Measurements from ENCODE around the gene OSTF1. TPM values are rescaled to one million over a fixed set of nuclear protein-coding genes. Genes with fewer than 3 reads are reported as not detected.

OSTF1 gene
- total and polyA plus RNA-seq, 2 experiments from 2014 or later = 15.6 to 24.0 TPM

DNA sequence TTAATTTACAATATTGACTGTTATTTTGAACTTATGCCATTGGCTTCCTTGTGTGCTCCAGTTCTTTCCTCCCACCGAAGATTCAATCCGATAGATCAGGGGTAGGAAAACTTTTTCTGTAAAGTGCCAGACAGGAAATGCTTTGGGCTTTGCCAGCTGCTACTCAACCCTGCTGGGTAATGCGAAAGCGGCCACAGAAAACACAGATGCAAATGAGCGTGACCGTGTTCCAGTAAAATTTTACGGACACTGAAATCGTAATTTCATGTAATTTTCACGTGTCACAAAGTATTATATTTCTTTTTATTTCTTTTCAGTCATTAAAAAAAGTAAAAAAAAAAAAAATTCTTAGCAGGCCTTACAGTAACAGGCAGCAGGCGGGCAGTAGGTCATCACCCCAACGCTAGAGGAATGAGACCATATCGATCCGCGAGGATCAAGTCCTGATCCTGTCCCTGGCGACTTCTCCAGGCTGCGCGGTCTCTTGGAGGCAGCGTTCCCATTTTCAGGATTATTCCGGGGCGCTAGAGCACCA is 958 bp upstream of the OSTF1 start:
- Histone ChIP-seq H3K79me2 (replicated peaks; ENCODE audit: insufficient read depth) (peaks cover 20% of the 10 kb centered on the region), H3K4me2 (peak overlapping the region; percentile 71), H4K20me1 (replicated peaks; ENCODE audit: insufficient read depth) (0 out of 2 replicates have a peak, but pooled peaks cover 7% of the 10 kb centered on the region), H3F3A (replicated peaks; ENCODE audit: low read depth) (no peaks in the 10 kb centered on the region), H3K27me3 (ENCODE audit: insufficient read depth) (peaks cover 5% of the 10 kb centered on the region; the same call in 1 of the 2 replicates), H3K9me2 (ENCODE audit: insufficient read depth) (no peaks in the 10 kb centered on the region), H3K27ac (ENCODE audit: low read depth) (peak overlapping the region; percentile 91; the same call in 1 of the 2 replicates), H3K36me3 (ENCODE audit: insufficient read depth) (no peaks in the 10 kb centered on the region), H3K4me3 (peak overlapping the region; percentile 68), H3K4me1 (ENCODE audit: insufficient read depth) (peaks cover 40% of the 10 kb centered on the region), H2AFZ (peak overlapping the region; percentile 95)
- ATAC-seq (no peak; the same call in 1 of the 3 replicates), DNase-seq (ENCODE audit: low spot score) (peak; percentile 69)
- H3K4me1 Mint-ChIP-seq = peaks cover 41% of the 10 kb centered on the region
- peak overlapping the region; percentile 96 for H3K27ac Mint-ChIP-seq
- TF ChIP-seq POLR2AphosphoS5 (IDR thresholded peaks at IDR 0.05; ENCODE audit: low read depth) (0 out of 2 replicates have a peak, but pooled peaks have one; percentile 16), EZH2 (IDR thresholded peaks at IDR 0.05; ENCODE audit: low read depth, unreplicated experiment) (no peak), JUNB (IDR thresholded peaks at IDR 0.05; ENCODE audit: unreplicated experiment) (no peak), ZNF114 (CRISPR knock-in tag; IDR thresholded peaks at IDR 0.05) (no peak)
- no peaks in the 10 kb centered on the region; the same call in 2 of the 3 replicates for H3K9me3 Mint-ChIP-seq
- peaks cover 8% of the 10 kb centered on the region for H3K27me3 Mint-ChIP-seq (ENCODE audit: insufficient read depth, low read depth, poor library complexity)
- H3K36me3 Mint-ChIP-seq (ENCODE audit: low read depth) = no peaks in the 10 kb centered on the region; the same call in 2 of the 3 replicates
- peak overlapping the region; percentile 94 for H3K4me3 Mint-ChIP-seq

DNA sequence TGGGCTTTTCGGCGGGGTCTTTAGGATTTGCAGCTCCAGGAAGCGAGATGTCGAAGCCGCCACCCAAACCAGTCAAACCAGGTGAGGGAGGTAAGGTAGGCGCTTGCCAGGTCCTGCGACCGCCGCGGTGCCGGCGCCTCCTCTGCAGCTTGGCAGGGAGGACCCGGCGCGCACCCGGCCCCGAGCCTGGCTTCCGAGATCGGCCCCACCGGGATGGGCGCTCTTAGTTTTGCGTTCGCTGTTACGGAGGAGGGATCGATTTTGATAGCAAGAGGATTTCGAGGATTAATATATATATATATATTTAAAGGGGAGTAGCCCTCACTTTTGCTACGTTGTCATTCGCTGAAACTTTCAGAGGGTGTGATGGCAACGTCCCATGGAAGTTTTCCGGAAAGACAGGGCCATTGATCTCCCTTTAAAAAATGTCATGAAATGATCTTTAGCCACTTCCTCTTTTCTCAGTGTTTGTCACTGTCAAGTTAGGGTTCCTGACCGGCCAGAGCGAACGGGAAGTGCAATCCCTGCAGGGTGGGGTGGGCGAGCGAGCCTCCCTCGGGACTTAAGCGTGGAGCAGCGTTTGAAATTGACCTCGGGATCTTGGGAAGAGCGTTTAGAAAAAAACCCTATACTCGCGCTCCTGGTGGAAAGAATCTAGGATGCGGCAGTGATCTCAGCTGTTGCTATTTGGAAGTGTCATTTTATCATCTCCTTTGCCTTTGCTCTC is 495 bp downstream of the OSTF1 start:
- Histone ChIP-seq H3K4me1 (ENCODE audit: insufficient read depth) (peaks cover 32% of the 10 kb centered on the region), H2AFZ (peak overlapping the region; percentile 85), H4K20me1 (replicated peaks; ENCODE audit: insufficient read depth) (0 out of 2 replicates have a peak, but pooled peaks cover 7% of the 10 kb centered on the region), H3K27ac (ENCODE audit: low read depth) (peak overlapping the region; percentile 52; the same call in 1 of the 2 replicates), H3K27me3 (ENCODE audit: insufficient read depth) (peaks cover 5% of the 10 kb centered on the region; the same call in 1 of the 2 replicates), H3F3A (replicated peaks; ENCODE audit: low read depth) (no peaks in the 10 kb centered on the region), H3K4me3 (peak overlapping the region; percentile 68), H3K4me2 (peak overlapping the region; percentile 92), H3K36me3 (ENCODE audit: insufficient read depth) (no peaks in the 10 kb centered on the region), H3K9me2 (ENCODE audit: insufficient read depth) (no peaks in the 10 kb centered on the region), H3K79me2 (replicated peaks; ENCODE audit: insufficient read depth) (peaks cover 32% of the 10 kb centered on the region)
- Mint-ChIP-seq H3K27me3 (ENCODE audit: insufficient read depth, low read depth, poor library complexity) (peaks cover 8% of the 10 kb centered on the region), H3K36me3 (ENCODE audit: low read depth) (no peaks in the 10 kb centered on the region), H3K4me1 (peaks cover 32% of the 10 kb centered on the region), H3K9me3 (no peaks in the 10 kb centered on the region; the same call in 2 of the 3 replicates), H3K27ac (no peak overlapping the region), H3K4me3 (peak overlapping the region; percentile 94)
- ATAC-seq (peak; percentile 59), DNase-seq (ENCODE audit: low spot score) (peak; percentile 73)
- no peak for TF ChIP-seq REST (IDR thresholded peaks at IDR 0.05; ENCODE audit: unreplicated experiment)
- TF ChIP-seq ZNF114 (CRISPR knock-in tag; IDR thresholded peaks at IDR 0.05) = no peak
- no peak for TF ChIP-seq ZNF331 (CRISPR knock-in tag; IDR thresholded peaks at IDR 0.05; ENCODE audit: low read depth)
- TF ChIP-seq, protein P1, sequence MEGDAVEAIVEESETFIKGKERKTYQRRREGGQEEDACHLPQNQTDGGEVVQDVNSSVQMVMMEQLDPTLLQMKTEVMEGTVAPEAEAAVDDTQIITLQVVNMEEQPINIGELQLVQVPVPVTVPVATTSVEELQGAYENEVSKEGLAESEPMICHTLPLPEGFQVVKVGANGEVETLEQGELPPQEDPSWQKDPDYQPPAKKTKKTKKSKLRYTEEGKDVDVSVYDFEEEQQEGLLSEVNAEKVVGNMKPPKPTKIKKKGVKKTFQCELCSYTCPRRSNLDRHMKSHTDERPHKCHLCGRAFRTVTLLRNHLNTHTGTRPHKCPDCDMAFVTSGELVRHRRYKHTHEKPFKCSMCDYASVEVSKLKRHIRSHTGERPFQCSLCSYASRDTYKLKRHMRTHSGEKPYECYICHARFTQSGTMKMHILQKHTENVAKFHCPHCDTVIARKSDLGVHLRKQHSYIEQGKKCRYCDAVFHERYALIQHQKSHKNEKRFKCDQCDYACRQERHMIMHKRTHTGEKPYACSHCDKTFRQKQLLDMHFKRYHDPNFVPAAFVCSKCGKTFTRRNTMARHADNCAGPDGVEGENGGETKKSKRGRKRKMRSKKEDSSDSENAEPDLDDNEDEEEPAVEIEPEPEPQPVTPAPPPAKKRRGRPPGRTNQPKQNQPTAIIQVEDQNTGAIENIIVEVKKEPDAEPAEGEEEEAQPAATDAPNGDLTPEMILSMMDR (conservative IDR thresholded peaks at IDR 0.05; ENCODE audit: low read depth in 2 of 2) = peak in 1 of 2 experiments; percentile 39; a peak in 2 of 4 replicates
